Measurements from ENCODE around the gene PGPEP1. TPM values are rescaled to one million over a fixed set of nuclear protein-coding genes. Genes with fewer than 3 reads are reported as not detected.
"Not testable (repeated sequence)": the region's sequence is repeated elsewhere in the genome, so short reads cannot be mapped to it uniquely, and the experiment has no call there.

PGPEP1 gene
- total RNA-seq, 1 donor, result 27.2 TPM

DNA sequence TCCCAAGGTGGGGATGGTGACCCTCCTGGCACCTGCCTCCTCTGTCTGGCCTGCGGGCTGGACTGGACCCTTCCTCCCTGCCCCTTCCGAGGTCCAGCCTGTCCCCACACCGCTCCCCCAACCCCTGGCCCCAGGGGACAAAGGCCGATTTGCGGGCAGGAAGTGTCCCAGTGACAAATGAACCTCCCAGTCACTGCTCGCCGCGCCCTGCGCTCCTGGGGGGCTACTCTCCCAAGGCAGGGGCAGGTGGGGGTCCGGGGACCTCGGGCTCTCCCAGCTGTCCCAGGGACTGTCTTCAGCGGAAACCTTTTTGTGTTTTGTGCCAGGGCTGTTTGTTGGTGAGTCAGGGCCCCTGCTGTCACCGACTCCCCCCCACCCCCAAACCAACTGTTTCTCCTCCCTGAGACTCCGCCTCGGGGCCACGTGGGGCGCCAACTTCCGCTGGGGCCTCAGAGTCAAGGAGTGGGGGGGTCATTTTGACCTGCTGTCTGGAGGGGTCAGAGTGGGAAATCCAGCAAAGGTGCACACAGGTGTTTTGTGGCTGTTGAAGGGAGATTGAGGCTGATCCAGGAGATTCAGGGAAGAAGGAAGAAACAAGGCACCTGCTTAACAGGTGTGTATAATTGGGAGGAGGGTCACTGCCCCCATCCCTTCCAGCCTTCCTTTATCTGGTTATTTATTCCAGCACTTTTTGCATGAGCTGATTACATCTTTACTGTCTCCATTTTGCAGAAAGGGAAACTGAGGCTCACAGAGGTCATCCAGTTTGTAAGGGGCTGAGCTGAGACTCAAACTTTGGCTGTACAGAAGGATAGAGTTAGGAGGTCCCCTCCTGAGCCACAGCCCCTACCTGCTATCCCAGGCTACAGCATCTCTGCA lies 831 bp downstream of the PGPEP1 start:
- peak; percentile 23 for DNase-seq (ENCODE audit: low read depth)
- TF ChIP-seq, protein P1, sequence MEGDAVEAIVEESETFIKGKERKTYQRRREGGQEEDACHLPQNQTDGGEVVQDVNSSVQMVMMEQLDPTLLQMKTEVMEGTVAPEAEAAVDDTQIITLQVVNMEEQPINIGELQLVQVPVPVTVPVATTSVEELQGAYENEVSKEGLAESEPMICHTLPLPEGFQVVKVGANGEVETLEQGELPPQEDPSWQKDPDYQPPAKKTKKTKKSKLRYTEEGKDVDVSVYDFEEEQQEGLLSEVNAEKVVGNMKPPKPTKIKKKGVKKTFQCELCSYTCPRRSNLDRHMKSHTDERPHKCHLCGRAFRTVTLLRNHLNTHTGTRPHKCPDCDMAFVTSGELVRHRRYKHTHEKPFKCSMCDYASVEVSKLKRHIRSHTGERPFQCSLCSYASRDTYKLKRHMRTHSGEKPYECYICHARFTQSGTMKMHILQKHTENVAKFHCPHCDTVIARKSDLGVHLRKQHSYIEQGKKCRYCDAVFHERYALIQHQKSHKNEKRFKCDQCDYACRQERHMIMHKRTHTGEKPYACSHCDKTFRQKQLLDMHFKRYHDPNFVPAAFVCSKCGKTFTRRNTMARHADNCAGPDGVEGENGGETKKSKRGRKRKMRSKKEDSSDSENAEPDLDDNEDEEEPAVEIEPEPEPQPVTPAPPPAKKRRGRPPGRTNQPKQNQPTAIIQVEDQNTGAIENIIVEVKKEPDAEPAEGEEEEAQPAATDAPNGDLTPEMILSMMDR (IDR thresholded peaks at IDR 0.05; ENCODE audit: insufficient read depth, low read length), result no peak
- H3K4me3 ChIP-seq (ENCODE audit: low read depth, low read length), result peak overlapping the region; percentile 84

DNA sequence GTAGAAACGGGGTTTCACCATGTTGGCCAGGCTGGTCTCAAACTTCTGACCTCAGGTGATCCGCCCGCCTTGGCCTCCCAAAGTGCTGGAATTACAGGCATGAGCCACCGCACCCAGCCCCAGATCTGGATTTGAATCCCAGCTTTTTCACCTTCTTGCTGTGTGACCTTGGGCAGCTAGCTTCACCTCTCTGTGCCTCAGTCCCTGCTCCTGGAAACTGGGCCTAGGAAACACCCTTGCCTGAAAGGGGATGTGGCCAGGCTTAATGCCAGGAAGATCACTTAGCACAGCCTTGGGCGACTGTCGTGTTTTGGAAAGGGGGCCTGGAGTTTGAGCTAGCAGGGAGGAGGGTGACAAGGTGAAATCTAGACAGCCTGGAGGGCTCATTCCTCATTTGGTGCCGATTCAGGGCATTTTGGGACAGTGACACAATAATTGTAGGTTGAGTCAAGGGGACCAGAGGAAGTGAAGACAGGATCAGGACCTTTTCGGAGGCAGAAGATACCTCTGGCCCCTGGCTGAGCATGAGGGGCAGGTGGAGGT lies 1.8 kb downstream of the PGPEP1 start:
- DNase-seq (ENCODE audit: low read depth), result no peak
- H3K4me3 ChIP-seq (ENCODE audit: low read depth, low read length), result no peak overlapping the region
- TF ChIP-seq, protein P1 (IDR thresholded peaks at IDR 0.05; ENCODE audit: insufficient read depth, low read length), result no peak

DNA sequence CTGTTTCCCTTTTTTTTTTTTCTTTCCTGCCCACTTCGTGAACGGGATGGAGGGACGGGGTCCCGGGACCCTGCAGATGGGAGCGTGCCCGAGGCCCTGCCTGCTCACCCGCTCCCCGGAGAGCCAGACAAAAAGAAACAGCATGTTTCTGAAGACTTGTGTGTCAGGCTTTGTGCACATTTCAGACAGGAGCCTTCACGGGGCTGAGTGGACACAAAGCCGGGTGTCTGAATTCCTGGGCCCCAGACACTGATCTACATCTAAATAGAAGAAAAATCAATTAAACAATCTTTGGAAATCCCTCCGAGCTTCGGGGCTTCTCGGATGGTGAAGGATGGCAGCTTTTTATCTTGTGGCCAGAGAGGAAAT lies 4.2 kb downstream of the PGPEP1 start:
- H3K4me3 ChIP-seq (ENCODE audit: low read depth, low read length), result no peak overlapping the region
- DNase-seq (ENCODE audit: low read depth), result no peak
- TF ChIP-seq, protein P1 (IDR thresholded peaks at IDR 0.05; ENCODE audit: insufficient read depth, low read length), result no peak

DNA sequence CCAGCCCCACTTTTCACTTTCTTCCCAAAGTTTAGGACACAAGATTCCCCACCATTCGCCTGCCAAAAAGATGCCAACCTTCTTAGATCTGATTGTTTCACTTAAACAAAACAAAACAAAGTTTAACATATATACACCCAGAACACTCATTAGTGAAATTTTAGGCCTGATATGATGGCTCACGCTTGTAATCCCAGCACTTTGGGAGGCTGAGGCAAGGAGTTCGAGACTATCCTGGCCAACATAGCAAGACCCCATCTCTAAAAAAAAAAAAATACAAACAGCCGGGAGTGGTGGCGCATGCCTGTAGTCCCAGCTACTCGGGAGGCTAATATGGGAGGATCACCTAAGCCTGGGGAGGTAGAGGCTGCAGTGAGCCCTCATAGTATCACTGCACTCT lies 4.9 kb downstream of the PGPEP1 start:
- DNase-seq (ENCODE audit: low read depth), result no peak
- TF ChIP-seq, protein P1 (IDR thresholded peaks at IDR 0.05; ENCODE audit: insufficient read depth, low read length), result no peak
- no peak overlapping the region for H3K4me3 ChIP-seq (ENCODE audit: low read depth, low read length)

DNA sequence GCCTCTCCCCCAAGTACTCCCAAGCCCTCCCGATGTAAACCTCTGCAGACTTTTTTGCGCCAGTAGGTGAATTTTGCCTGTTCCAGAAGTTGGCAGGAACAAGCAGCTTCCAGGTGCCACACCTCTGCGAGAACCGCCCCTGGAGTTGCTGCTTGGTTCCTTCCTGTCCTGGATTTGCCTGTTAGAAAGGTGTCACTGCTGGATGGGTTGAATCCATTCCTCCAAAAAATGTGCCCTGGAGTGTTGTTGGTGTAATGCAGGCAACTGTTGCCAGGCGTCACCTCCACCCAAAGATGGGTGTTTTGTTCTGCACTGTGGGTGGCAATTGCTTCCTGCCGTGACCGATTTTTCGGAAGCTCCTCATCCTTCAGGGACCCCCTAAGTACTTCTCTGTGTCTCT lies 5.7 kb downstream of the PGPEP1 start:
- no peak for DNase-seq (ENCODE audit: low read depth)
- TF ChIP-seq, protein P1 (IDR thresholded peaks at IDR 0.05; ENCODE audit: insufficient read depth, low read length), result no peak
- H3K4me3 ChIP-seq (ENCODE audit: low read depth, low read length), result no peak overlapping the region

DNA sequence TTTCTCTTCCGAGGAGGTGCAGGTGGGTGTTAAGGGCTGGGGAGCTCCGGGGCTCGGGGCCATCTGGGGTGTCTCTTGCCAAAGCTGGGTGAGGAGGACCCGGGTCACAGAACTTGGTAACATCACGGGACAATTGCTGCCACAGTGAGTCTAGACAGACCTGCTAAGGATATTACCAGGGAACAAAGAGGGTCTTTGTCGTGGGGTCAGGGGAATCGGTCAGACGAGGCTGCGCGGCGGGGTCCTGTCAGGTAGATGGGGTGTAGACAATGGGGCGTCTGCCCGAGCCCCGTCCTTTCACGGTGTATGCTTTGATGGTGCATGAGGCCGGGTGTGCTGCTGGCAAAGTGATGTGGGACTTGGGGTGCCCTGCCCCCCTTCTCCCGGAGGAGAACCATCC lies 7.8 kb downstream of the PGPEP1 start:
- DNase-seq (ENCODE audit: low read depth), result no peak
- H3K4me3 ChIP-seq (ENCODE audit: low read depth, low read length), result no peak overlapping the region
- TF ChIP-seq, protein P1 (IDR thresholded peaks at IDR 0.05; ENCODE audit: insufficient read depth, low read length), result no peak

- DNase-seq (ENCODE audit: low read depth); H3K4me3 ChIP-seq (ENCODE audit: low read depth, low read length): not testable (repeated sequence)
Measured at GRCh38 chr19:18348818-18349339, 8.5 kb downstream of the PGPEP1 start.
